GM19025 (cell line): ENCODE results near the gene TRIP11.
"Not testable (repeated sequence)": the region's sequence is repeated elsewhere in the genome, so short reads cannot be mapped to it uniquely, and the experiment has no call there.

Source experiments
- ATAC-seq: cut with Tn5 transposase; IDR thresholded peaks from one replicate; pipeline ENCODE4 v1.9.1; 2021; ENCODE audit warnings: mild to moderate bottlenecking, low read depth, moderate library complexity; ENCODE audit not compliant: unreplicated experiment

TRIP11 gene

GRCh38 chr14:92039719-92040430 is at the start of gene TRIP11:
Gene TRIP11, minus strand, starts transcription at chr14:92040059. Its CDS starts 374 bp downstream, at chr14:92039685.
- ATAC-seq: peak; percentile 92

- no peak for ATAC-seq
These were observed 48.6 kb upstream of the TRIP11 start for GRCh38 chr14:92088494-92088893.

GRCh38 chr14:92074555-92074954 is 34.7 kb upstream of the TRIP11 start:
- ATAC-seq: no peak

- ATAC-seq: no peak
These were observed 18.4 kb upstream of the TRIP11 start for GRCh38 chr14:92058006-92058917.

GRCh38 chr14:92049781-92050180 is 9.9 kb upstream of the TRIP11 start:
- ATAC-seq: no peak

GRCh38 chr14:92049221-92049620 is 9.4 kb upstream of the TRIP11 start:
- ATAC-seq: not testable (repeated sequence)

GRCh38 chr14:92045904-92046303 is 6.0 kb upstream of the TRIP11 start:
- not testable (repeated sequence) for ATAC-seq

GRCh38 chr14:92041766-92042165 is 1.9 kb upstream of the TRIP11 start:
- not testable (repeated sequence) for ATAC-seq

GRCh38 chr14:92041203-92041602 is 1.3 kb upstream of the TRIP11 start:
- ATAC-seq: no peak

GRCh38 chr14:92040431-92041051 is 682 bp upstream of the TRIP11 start:
- ATAC-seq: peak; percentile 2

- ATAC-seq: no peak
These were observed 668 bp downstream of the TRIP11 start for GRCh38 chr14:92039063-92039718.

GRCh38 chr14:92037989-92038388 is 1.9 kb downstream of the TRIP11 start:
- no peak for ATAC-seq

GRCh38 chr14:92035890-92036289 is 4.0 kb downstream of the TRIP11 start:
- ATAC-seq: no peak

GRCh38 chr14:92033906-92034687 is 5.8 kb downstream of the TRIP11 start:
- ATAC-seq: no peak

- no peak for ATAC-seq
These were observed 6.4 kb downstream of the TRIP11 start for GRCh38 chr14:92033433-92033832.

GRCh38 chr14:92026548-92027190 is 13.2 kb downstream of the TRIP11 start:
- no peak for ATAC-seq

GRCh38 chr14:92022036-92022435 is 17.8 kb downstream of the TRIP11 start:
- no peak for ATAC-seq

GRCh38 chr14:92021523-92021922 is 18.3 kb downstream of the TRIP11 start:
- no peak for ATAC-seq

- no peak for ATAC-seq
These were observed 25.8 kb downstream of the TRIP11 start for GRCh38 chr14:92014040-92014439.
